ENCODE results near the gene AGBL2. TPM values are rescaled to one million over a fixed set of nuclear protein-coding genes. Genes with fewer than 3 reads are reported as not detected.
"Not testable (repeated sequence)": the region's sequence is repeated elsewhere in the genome, so short reads cannot be mapped to it uniquely, and the experiment has no call there.

The AGBL2 gene
- total RNA-seq, 2 donors from 2014 or later = 0.95 TPM; not detected in 1

- Histone ChIP-seq H3K4me1 (ENCODE audit: control insufficient read depth in 1 of 2, low read depth in 2 of 2) (peaks cover 0 to 3% of the 10 kb centered on the region in 2 donors), H3K36me3 (no peaks in the 10 kb centered on the region), H3K4me3 (no peak overlapping the region), H3K9me3 (no peaks in the 10 kb centered on the region), H3K27me3 (replicated peaks; ENCODE audit: insufficient read depth) (no peaks in the 10 kb centered on the region), H3K27ac (no peak overlapping the region)
- no peak for DNase-seq (ENCODE audit: low spot score)
- TF ChIP-seq CTCF (IDR thresholded peaks at IDR 0.05) = no peak
- ATAC-seq (ENCODE audit: insufficient number of reproducible peaks, low FRiP score, low read depth) = no peak
Observed at GRCh38 chr11:47711225-47711624, 3.9 kb downstream of the AGBL2 start.

GRCh38 chr11:47707275-47707786 lies 7.8 kb downstream of the AGBL2 start:
- H3K4me1 ChIP-seq (ENCODE audit: control insufficient read depth in 1 of 2, low read depth in 2 of 2); DNase-seq (ENCODE audit: low spot score); H3K27ac ChIP-seq; H3K9me3 ChIP-seq; ATAC-seq (ENCODE audit: insufficient number of reproducible peaks, low FRiP score, low read depth); H3K4me3 ChIP-seq; H3K36me3 ChIP-seq; H3K27me3 ChIP-seq (replicated peaks; ENCODE audit: insufficient read depth): not testable (repeated sequence)

- H3K27me3 ChIP-seq (replicated peaks; ENCODE audit: insufficient read depth) = no peaks in the 10 kb centered on the region
- no peak for ATAC-seq (ENCODE audit: insufficient number of reproducible peaks, low FRiP score, low read depth)
- H3K36me3 ChIP-seq = no peaks in the 10 kb centered on the region
- TF ChIP-seq CTCF (IDR thresholded peaks at IDR 0.05) = no peak
- H3K9me3 ChIP-seq = no peaks in the 10 kb centered on the region
- no peak for DNase-seq (ENCODE audit: low spot score)
- H3K4me3 ChIP-seq = no peak overlapping the region
- no peaks in the 10 kb centered on the region for H3K4me1 ChIP-seq (ENCODE audit: control insufficient read depth in 1 of 2, low read depth in 2 of 2)
- no peak overlapping the region for H3K27ac ChIP-seq
Observed at GRCh38 chr11:47705721-47706120, 9.4 kb downstream of the AGBL2 start.

DNA sequence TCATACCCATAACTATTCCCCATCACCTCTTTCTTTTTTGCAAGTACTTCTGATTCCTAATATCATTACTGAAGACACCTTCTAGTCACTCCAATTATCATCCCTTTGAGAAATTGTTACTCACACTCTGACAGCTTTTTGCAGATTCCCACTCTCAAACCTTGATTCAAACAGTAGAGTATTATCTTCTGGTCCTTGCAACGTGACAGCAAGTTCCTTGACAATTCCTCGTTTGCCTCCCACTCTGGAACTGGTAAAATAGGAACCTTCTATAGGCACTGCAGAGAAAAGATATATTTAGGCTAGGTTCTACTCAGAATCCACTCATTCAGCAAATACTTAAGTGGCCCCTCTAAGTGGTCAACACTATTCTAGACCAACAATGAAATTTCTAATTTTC lies 23.2 kb downstream of the AGBL2 start:
- H3K9me3 ChIP-seq = no peaks in the 10 kb centered on the region
- DNase-seq (ENCODE audit: low spot score) (no peak), ATAC-seq (ENCODE audit: insufficient number of reproducible peaks, low FRiP score, low read depth) (no peak)
- no peaks in the 10 kb centered on the region for H3K4me1 ChIP-seq (ENCODE audit: control insufficient read depth in 1 of 2, low read depth in 2 of 2)
- no peaks in the 10 kb centered on the region for H3K27me3 ChIP-seq (replicated peaks; ENCODE audit: insufficient read depth)
- no peaks in the 10 kb centered on the region for H3K36me3 ChIP-seq
- no peak for TF ChIP-seq CTCF (IDR thresholded peaks at IDR 0.05)
- no peak overlapping the region for H3K4me3 ChIP-seq
- no peak overlapping the region for H3K27ac ChIP-seq

DNA sequence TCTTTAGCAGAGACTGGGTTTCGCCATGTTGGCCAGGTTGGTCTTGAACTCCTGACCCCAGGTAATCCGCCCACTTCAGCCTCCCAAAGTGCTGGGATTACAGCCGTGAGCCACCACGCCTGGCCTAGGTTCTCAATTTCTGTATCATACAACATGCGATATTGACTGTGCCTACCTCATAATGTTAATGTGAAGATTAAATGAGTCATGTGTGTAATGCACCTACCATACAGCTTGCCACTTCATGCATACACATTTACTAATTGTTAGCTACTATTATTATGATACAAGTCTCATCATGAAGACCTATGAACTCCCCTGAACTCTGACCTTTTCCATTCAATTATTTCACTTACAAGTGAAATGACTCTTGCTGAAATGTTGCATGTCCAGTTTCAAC lies 25.7 kb downstream of the AGBL2 start:
- no peaks in the 10 kb centered on the region for H3K36me3 ChIP-seq
- DNase-seq (ENCODE audit: low spot score) (no peak), ATAC-seq (ENCODE audit: insufficient number of reproducible peaks, low FRiP score, low read depth) (no peak)
- H3K4me1 ChIP-seq (ENCODE audit: control insufficient read depth in 1 of 2, low read depth in 2 of 2) = no peaks in the 10 kb centered on the region
- no peak overlapping the region for H3K4me3 ChIP-seq
- H3K27ac ChIP-seq = no peak overlapping the region
- no peaks in the 10 kb centered on the region for H3K27me3 ChIP-seq (replicated peaks; ENCODE audit: insufficient read depth)
- TF ChIP-seq CTCF (IDR thresholded peaks at IDR 0.05) = no peak
- H3K9me3 ChIP-seq = no peaks in the 10 kb centered on the region

- Histone ChIP-seq H3K27me3 (replicated peaks; ENCODE audit: insufficient read depth) (no peaks in the 10 kb centered on the region), H3K9me3 (no peaks in the 10 kb centered on the region), H3K27ac (no peak overlapping the region), H3K4me1 (ENCODE audit: control insufficient read depth in 1 of 2, low read depth in 2 of 2) (no peaks in the 10 kb centered on the region), H3K4me3 (no peak overlapping the region), H3K36me3 (no peaks in the 10 kb centered on the region)
- DNase-seq (ENCODE audit: low spot score) (no peak), ATAC-seq (ENCODE audit: insufficient number of reproducible peaks, low FRiP score, low read depth) (no peak)
- no peak for TF ChIP-seq CTCF (IDR thresholded peaks at IDR 0.05)
Observed at GRCh38 chr11:47688991-47689390, 26.2 kb downstream of the AGBL2 start.
